GM12872 (cell line): ENCODE measurements around the gene IER2.

ENCODE experiments used
- CTCF ChIP-seq: IDR thresholded peaks from 3 replicates; pipeline ENCODE4 v1.5.1; 2011; ENCODE audit warnings: low read depth, mild to moderate bottlenecking, low read length, moderate library complexity; ENCODE audit not compliant: insufficient read depth

IER2 gene

GRCh38 chr19:13187419-13187818, 37.2 kb downstream of the IER2 start:
- no peak for TF ChIP-seq CTCF

- TF ChIP-seq CTCF, result no peak
Measured at GRCh38 chr19:13189600-13189999, 39.4 kb downstream of the IER2 start.

GRCh38 chr19:13190781-13191540, 40.8 kb downstream of the IER2 start:
- TF ChIP-seq CTCF, result no peak

- peak; percentile 75 for TF ChIP-seq CTCF
Measured at GRCh38 chr19:13195678-13196077, 45.5 kb downstream of the IER2 start.

GRCh38 chr19:13198634-13199033, 48.4 kb downstream of the IER2 start:
- no peak for TF ChIP-seq CTCF
